Measurements from ENCODE around the gene SP3.

Gene SP3

GRCh38 chr2:173881461-173881860, 83.7 kb downstream of the SP3 start:
- POLR2A ChIA-PET = no interaction called here
- no peak for TF ChIP-seq CTCF (IDR thresholded peaks at IDR 0.05; ENCODE audit: control extremely low read depth, extremely low read depth, low read depth, missing control alignments)
- DNase-seq (ENCODE audit: extremely low spot score) = no peak
- CTCF ChIA-PET = interaction anchor here (0.9 kb wide), 1 partner anchor 12 kb away, joined by 3 read pairs; no protein-coding TSS in a partner anchor

GRCh38 chr2:173880561-173880960, 84.6 kb downstream of the SP3 start:
- CTCF ChIA-PET = interaction anchor here (0.9 kb wide), 1 partner anchor 13 kb away, joined by 3 read pairs; no protein-coding TSS in a partner anchor
- no peak for DNase-seq (ENCODE audit: extremely low spot score)
- POLR2A ChIA-PET = no interaction called here
- TF ChIP-seq CTCF (IDR thresholded peaks at IDR 0.05; ENCODE audit: control extremely low read depth, extremely low read depth, low read depth, missing control alignments) = no peak

GRCh38 chr2:173876833-173877413, 88.2 kb downstream of the SP3 start:
- POLR2A ChIA-PET = no interaction called here

GRCh38 chr2:173874894-173875237, 90.3 kb downstream of the SP3 start:
- POLR2A ChIA-PET = no interaction called here
- CTCF ChIA-PET = interaction anchor here (2.6 kb wide), 1 partner anchor 10 kb away, joined by 12 read pairs; no protein-coding TSS in a partner anchor
- no peak for TF ChIP-seq CTCF (IDR thresholded peaks at IDR 0.05; ENCODE audit: control extremely low read depth, extremely low read depth, low read depth, missing control alignments)
- DNase-seq (ENCODE audit: extremely low spot score) = no peak

More at GRCh38 chr2:173876833-173877413, 88.2 kb downstream of the SP3 start:
- no peak for TF ChIP-seq CTCF (IDR thresholded peaks at IDR 0.05; ENCODE audit: control extremely low read depth, extremely low read depth, low read depth, missing control alignments)
- CTCF ChIA-PET = no interaction called here
- no peak for DNase-seq (ENCODE audit: extremely low spot score)

GRCh38 chr2:173874003-173874893, 90.9 kb downstream of the SP3 start:
- CTCF ChIA-PET = interaction anchor here (2.6 kb wide), 1 partner anchor 10 kb away, joined by 12 read pairs; no protein-coding TSS in a partner anchor
- no peak for TF ChIP-seq CTCF (IDR thresholded peaks at IDR 0.05; ENCODE audit: control extremely low read depth, extremely low read depth, low read depth, missing control alignments)
- no peak for DNase-seq (ENCODE audit: extremely low spot score)
- POLR2A ChIA-PET = interaction anchor here (0.6 kb wide), 1 partner anchor 90 kb away, joined by 3 read pairs; no protein-coding TSS in a partner anchor

- no peak for TF ChIP-seq CTCF (IDR thresholded peaks at IDR 0.05; ENCODE audit: control extremely low read depth, extremely low read depth, low read depth, missing control alignments)
- no peak for DNase-seq (ENCODE audit: extremely low spot score)
- ChIA-PET POLR2A (no interaction called here), CTCF (no interaction called here)
Measured at GRCh38 chr2:173872714-173873113, 92.5 kb downstream of the SP3 start.
